GM12892 (cell line): ENCODE data around the gene DVL3.

Source experiments
- DNase-seq: peaks from one replicate; pipeline ENCODE4 v3.0.0; 2011; ENCODE audit not compliant: insufficient read length
- FAIRE-seq: peaks from 2 replicates; lab custom pipeline; 2011; peaks lifted over from hg19 to GRCh38; lab: Jason Lieb, UNC
- POLR2A ChIP-seq: IDR thresholded peaks from 2 replicates; pipeline ENCODE4 v1.6.1; 2011; ENCODE audit warnings: low read depth, low read length, control low read depth
- POLR2AphosphoS5 ChIP-seq: IDR thresholded peaks from 2 replicates; pipeline ENCODE4 v1.6.1; 2011; ENCODE audit warnings: low read depth, low read length, control low read depth
- TAF1 ChIP-seq: IDR thresholded peaks from 2 replicates; pipeline ENCODE4 v1.6.1; 2011; ENCODE audit warnings: low read depth, mild to moderate bottlenecking, control low read depth, low read length, borderline replicate concordance

The DVL3 gene

GRCh38 chr3:184184546-184185230, 29.5 kb downstream of the DVL3 start:
- FAIRE-seq (no peak), DNase-seq (no peak)
- TF ChIP-seq POLR2A = no peak
- TF ChIP-seq POLR2AphosphoS5 = no peak
- no peak for TF ChIP-seq TAF1

- no peak for TF ChIP-seq TAF1
- peak; percentile 82 for TF ChIP-seq POLR2A
- peak; percentile 76 for TF ChIP-seq POLR2AphosphoS5
- peak; percentile 99 for FAIRE-seq
These were observed 30.4 kb downstream of the DVL3 start for GRCh38 chr3:184185461-184186183.

GRCh38 chr3:184186184-184186901, 31.2 kb downstream of the DVL3 start, which contains the start of gene ABCF3:
Gene ABCF3, plus strand, starts transcription at chr3:184186199. Its CDS starts 9 bp downstream, at chr3:184186208.
- DNase-seq (no peak), FAIRE-seq (no peak)
- TF ChIP-seq POLR2AphosphoS5 (peak; percentile 65; the same call in 1 of the 2 replicates), POLR2A (peak; percentile 78), TAF1 (peak; percentile 70)

More at GRCh38 chr3:184185461-184186183, 30.4 kb downstream of the DVL3 start:
- DNase-seq = peak; percentile 97

GRCh38 chr3:184186902-184187207, 31.7 kb downstream of the DVL3 start:
- DNase-seq = no peak
- FAIRE-seq = no peak
- TF ChIP-seq TAF1 (no peak), POLR2AphosphoS5 (no peak), POLR2A (no peak)

GRCh38 chr3:184188080-184188479, 32.9 kb downstream of the DVL3 start:
- no peak for FAIRE-seq
- no peak for DNase-seq
- TF ChIP-seq POLR2A (no peak), TAF1 (no peak), POLR2AphosphoS5 (no peak)

DNA sequence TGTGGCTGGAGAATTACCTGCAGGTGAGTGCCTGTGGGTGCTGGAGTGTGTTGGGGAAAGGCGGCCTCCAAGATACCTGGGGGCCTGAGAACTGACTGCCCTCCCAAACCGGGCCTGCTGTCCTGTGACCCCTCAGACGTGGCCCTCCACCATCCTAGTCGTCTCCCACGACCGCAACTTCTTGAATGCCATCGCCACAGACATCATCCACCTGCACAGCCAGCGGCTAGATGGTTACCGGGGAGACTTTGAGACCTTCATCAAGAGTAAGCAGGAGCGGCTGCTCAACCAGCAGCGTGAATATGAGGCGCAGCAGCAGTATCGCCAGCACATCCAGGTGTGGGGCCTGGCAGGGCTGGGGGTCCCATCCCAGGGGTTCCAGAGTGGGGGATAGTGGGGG, 34.2 kb downstream of the DVL3 start:
- DNase-seq (no peak), FAIRE-seq (no peak)
- TF ChIP-seq POLR2AphosphoS5 = no peak
- no peak for TF ChIP-seq TAF1
- no peak for TF ChIP-seq POLR2A

DNA sequence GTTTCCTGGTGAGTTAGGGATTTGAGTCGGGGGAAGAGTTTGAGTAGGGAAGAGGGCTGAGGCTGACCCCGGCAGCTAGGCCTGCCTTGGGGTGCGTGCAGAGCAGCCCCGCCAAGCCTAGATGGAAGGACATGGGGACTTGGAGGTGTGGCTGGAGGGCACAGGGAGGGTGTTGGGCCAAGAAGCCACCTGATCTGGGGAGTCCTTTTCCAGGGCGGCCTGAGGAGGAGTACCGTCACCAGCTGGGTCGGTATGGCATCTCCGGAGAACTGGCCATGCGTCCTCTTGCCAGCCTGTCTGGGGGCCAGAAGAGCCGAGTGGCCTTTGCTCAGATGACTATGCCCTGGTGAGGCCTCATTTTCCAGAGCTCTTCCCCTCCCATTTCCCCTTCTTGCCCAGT, 37.7 kb downstream of the DVL3 start:
- no peak for FAIRE-seq
- DNase-seq = no peak
- TF ChIP-seq POLR2AphosphoS5 = no peak
- TF ChIP-seq POLR2A = no peak
- TF ChIP-seq TAF1 = no peak

GRCh38 chr3:184193991-184194539, 38.9 kb downstream of the DVL3 start:
- DNase-seq = no peak
- no peak for TF ChIP-seq TAF1
- TF ChIP-seq POLR2AphosphoS5 = no peak
- no peak for TF ChIP-seq POLR2A
- FAIRE-seq = no peak

GRCh38 chr3:184196536-184196935, 41.4 kb downstream of the DVL3 start:
- no peak for TF ChIP-seq POLR2AphosphoS5
- no peak for TF ChIP-seq POLR2A
- no peak for TF ChIP-seq TAF1
- DNase-seq (no peak), FAIRE-seq (no peak)

GRCh38 chr3:184198509-184198908, 43.3 kb downstream of the DVL3 start:
- FAIRE-seq = no peak
- TF ChIP-seq POLR2AphosphoS5 (no peak), POLR2A (no peak), TAF1 (no peak)
- DNase-seq = no peak

GRCh38 chr3:184200825-184201224, 45.6 kb downstream of the DVL3 start:
- no peak for TF ChIP-seq TAF1
- TF ChIP-seq POLR2A = no peak
- TF ChIP-seq POLR2AphosphoS5 = no peak
- DNase-seq = no peak
- no peak for FAIRE-seq

- DNase-seq = no peak
- no peak for FAIRE-seq
- TF ChIP-seq POLR2A (no peak), TAF1 (no peak), POLR2AphosphoS5 (no peak)
These were observed 48.3 kb downstream of the DVL3 start for GRCh38 chr3:184203526-184203925.
